Activated gamma-delta T cell treated with Interleukin-2 at 50 U/mL for 16 hours (primary cell): ENCODE measurements around the gene CDC14A.
"Not testable (repeated sequence)": the region's sequence is repeated elsewhere in the genome, so short reads cannot be mapped to it uniquely, and the experiment has no call there.

Experiments
- DNase-seq: peaks from one replicate; pipeline ENCODE4 v3.0.0-alpha.2; 2020

Gene CDC14A

GRCh38 chr1:100352267-100353070, at the start of gene CDC14A:
Gene CDC14A, plus strand, starts transcription at chr1:100352506. Its CDS starts 449 bp downstream, at chr1:100352955.
- peak; percentile 86 for DNase-seq

- no peak for DNase-seq
Observed at GRCh38 chr1:100302739-100303138, 49.6 kb upstream of the CDC14A start.

GRCh38 chr1:100304227-100304626, 48.1 kb upstream of the CDC14A start:
- no peak for DNase-seq

GRCh38 chr1:100304921-100305320, 47.4 kb upstream of the CDC14A start:
- no peak for DNase-seq

- DNase-seq, result no peak
Observed at GRCh38 chr1:100305954-100306353, 46.4 kb upstream of the CDC14A start.

- DNase-seq, result no peak
Observed at GRCh38 chr1:100306735-100307313, 45.5 kb upstream of the CDC14A start.

- DNase-seq, result no peak
Observed at GRCh38 chr1:100308777-100309176, 43.5 kb upstream of the CDC14A start.

GRCh38 chr1:100309863-100310262, 42.4 kb upstream of the CDC14A start:
- DNase-seq, result no peak

- DNase-seq, result no peak
Observed at GRCh38 chr1:100313382-100313781, 38.9 kb upstream of the CDC14A start.

- DNase-seq, result no peak
Observed at GRCh38 chr1:100316622-100317021, 35.7 kb upstream of the CDC14A start.

GRCh38 chr1:100320311-100321099, 31.8 kb upstream of the CDC14A start:
- no peak for DNase-seq

- DNase-seq, result no peak
Observed at GRCh38 chr1:100321100-100321493, 31.2 kb upstream of the CDC14A start.

- DNase-seq, result no peak
Observed at GRCh38 chr1:100321506-100321905, 30.8 kb upstream of the CDC14A start.

GRCh38 chr1:100322436-100323211, 29.7 kb upstream of the CDC14A start:
- DNase-seq, result no peak

- DNase-seq, result no peak
Observed at GRCh38 chr1:100323419-100324106, 28.7 kb upstream of the CDC14A start.

GRCh38 chr1:100325415-100326324, 26.6 kb upstream of the CDC14A start:
- DNase-seq, result no peak

GRCh38 chr1:100326325-100326670, 26.0 kb upstream of the CDC14A start:
- DNase-seq, result not testable (repeated sequence)

GRCh38 chr1:100328133-100328532, 24.2 kb upstream of the CDC14A start:
- no peak for DNase-seq

- DNase-seq, result not testable (repeated sequence)
Observed at GRCh38 chr1:100331146-100331545, 21.2 kb upstream of the CDC14A start.

GRCh38 chr1:100332331-100332730, 20.0 kb upstream of the CDC14A start:
- DNase-seq, result no peak

GRCh38 chr1:100335436-100335835, 16.9 kb upstream of the CDC14A start:
- no peak for DNase-seq
